Hematopoietic multipotent progenitor cell treated with erythropoietin and hydrocortisone succinate and interleukin-3 and kit ligand, for 6 days (in vitro differentiated cells): ENCODE measurements around the gene ARMH1.
"Not testable (repeated sequence)": the region's sequence is repeated elsewhere in the genome, so short reads cannot be mapped to it uniquely, and the experiment has no call there.

Experiments used
- DNase-seq: peaks from one replicate; pipeline ENCODE4 v3.0.0-alpha.2; 2015

ARMH1 gene

GRCh38 chr1:44645476-44646244 is 28.9 kb upstream of the ARMH1 start:
- no peak for DNase-seq

GRCh38 chr1:44646261-44647110 is 28.0 kb upstream of the ARMH1 start:
- DNase-seq, result no peak

GRCh38 chr1:44647896-44648295 is 26.6 kb upstream of the ARMH1 start:
- no peak for DNase-seq

GRCh38 chr1:44648529-44649250 is 25.8 kb upstream of the ARMH1 start:
- no peak for DNase-seq

- no peak for DNase-seq
Measured at GRCh38 chr1:44649788-44650158, 24.7 kb upstream of the ARMH1 start.

GRCh38 chr1:44650159-44650831 is 24.2 kb upstream of the ARMH1 start:
- DNase-seq, result no peak

- no peak for DNase-seq
Measured at GRCh38 chr1:44651069-44651468, 23.4 kb upstream of the ARMH1 start.

- peak; percentile 87 for DNase-seq
Measured at GRCh38 chr1:44652445-44653106, 21.9 kb upstream of the ARMH1 start.

- DNase-seq, result no peak
Measured at GRCh38 chr1:44653107-44653964, 21.2 kb upstream of the ARMH1 start.

- no peak for DNase-seq
Measured at GRCh38 chr1:44654621-44655187, 19.8 kb upstream of the ARMH1 start.

GRCh38 chr1:44655609-44656008 is 18.9 kb upstream of the ARMH1 start:
- DNase-seq, result peak; percentile 56

GRCh38 chr1:44659566-44659965 is 14.9 kb upstream of the ARMH1 start:
- no peak for DNase-seq

- DNase-seq, result no peak
Measured at GRCh38 chr1:44660176-44660575, 14.3 kb upstream of the ARMH1 start.

- no peak for DNase-seq
Measured at GRCh38 chr1:44661781-44662682, 12.5 kb upstream of the ARMH1 start.

GRCh38 chr1:44662683-44663030 is 11.9 kb upstream of the ARMH1 start:
- DNase-seq, result no peak

GRCh38 chr1:44663417-44663816 is 11.1 kb upstream of the ARMH1 start:
- no peak for DNase-seq

GRCh38 chr1:44664730-44665370 is 9.7 kb upstream of the ARMH1 start:
- no peak for DNase-seq

GRCh38 chr1:44666719-44667118 is 7.8 kb upstream of the ARMH1 start:
- not testable (repeated sequence) for DNase-seq
